Fibroblast of lung (primary cell): ENCODE measurements around the gene MAP3K10.

Experiments used
- EZH2 ChIP-seq: IDR thresholded peaks from 2 replicates; pipeline ENCODE4 v1.5.1; 2012; ENCODE audit warnings: low read length, control low read depth, mild to moderate bottlenecking; ENCODE audit errors: missing control alignments
- TF ChIP-seq, protein P1 (sequence below), 2 donors: IDR thresholded peaks in 1 of 2; conservative IDR thresholded peaks in 1 of 2; 1 replicate in 1 of 2; 2 replicates in 1 of 2; pipeline ENCODE4 v1.5.1; 2011 to 2012; ENCODE audit warnings: low read length in 2 of 2, control low read depth in 1 of 2, inconsistent platforms in 1 of 2, low read depth in 1 of 2, mild to moderate bottlenecking in 1 of 2

DNA sequence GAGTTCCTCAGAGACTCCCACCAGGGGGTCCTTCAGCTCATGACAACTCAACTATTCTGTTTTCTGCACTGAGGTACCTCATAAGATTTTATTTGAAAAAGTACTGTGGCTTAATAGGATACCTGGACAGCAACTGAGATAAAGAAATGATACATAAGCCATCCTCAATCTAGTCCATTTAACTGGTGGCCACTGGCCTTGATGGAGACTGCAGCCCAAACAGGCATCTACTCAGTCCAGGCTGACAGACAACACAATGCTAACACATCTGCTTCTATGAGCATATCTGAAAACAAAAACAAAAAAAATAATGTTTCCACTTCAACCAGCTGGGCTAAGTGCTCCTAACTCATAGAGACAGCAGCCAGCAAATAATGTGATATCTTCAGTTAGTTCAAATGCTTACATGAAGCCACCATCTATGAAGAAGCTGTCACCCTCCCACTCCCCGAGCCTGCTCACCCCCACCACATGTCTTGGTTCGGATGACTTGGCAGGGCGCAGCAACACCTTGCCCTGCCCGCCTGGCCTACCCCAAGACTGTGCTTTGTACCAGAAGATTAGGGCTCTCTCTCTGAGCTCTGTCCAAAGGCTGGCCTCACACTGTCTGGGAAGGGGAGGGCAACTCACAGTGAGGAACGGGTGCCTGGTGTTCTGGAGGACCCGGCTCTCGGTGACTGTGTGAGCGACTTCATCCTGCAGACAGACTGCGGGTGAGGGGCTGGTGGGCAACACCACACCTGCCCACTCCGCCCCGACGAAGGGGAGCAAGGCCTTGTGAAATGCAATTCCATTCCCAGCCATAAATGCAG lies 48.4 kb downstream of the MAP3K10 start:
- TF ChIP-seq, protein P1, sequence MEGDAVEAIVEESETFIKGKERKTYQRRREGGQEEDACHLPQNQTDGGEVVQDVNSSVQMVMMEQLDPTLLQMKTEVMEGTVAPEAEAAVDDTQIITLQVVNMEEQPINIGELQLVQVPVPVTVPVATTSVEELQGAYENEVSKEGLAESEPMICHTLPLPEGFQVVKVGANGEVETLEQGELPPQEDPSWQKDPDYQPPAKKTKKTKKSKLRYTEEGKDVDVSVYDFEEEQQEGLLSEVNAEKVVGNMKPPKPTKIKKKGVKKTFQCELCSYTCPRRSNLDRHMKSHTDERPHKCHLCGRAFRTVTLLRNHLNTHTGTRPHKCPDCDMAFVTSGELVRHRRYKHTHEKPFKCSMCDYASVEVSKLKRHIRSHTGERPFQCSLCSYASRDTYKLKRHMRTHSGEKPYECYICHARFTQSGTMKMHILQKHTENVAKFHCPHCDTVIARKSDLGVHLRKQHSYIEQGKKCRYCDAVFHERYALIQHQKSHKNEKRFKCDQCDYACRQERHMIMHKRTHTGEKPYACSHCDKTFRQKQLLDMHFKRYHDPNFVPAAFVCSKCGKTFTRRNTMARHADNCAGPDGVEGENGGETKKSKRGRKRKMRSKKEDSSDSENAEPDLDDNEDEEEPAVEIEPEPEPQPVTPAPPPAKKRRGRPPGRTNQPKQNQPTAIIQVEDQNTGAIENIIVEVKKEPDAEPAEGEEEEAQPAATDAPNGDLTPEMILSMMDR (conservative IDR thresholded peaks at IDR 0.05 in 1 of 2, IDR thresholded peaks at IDR 0.05 in 1 of 2; ENCODE audit: low read depth in 1 of 2, low read length in 2 of 2): no peak
- no peak for TF ChIP-seq EZH2
